ENCODE data around the gene SGMS1. TPM values are rescaled to one million over a fixed set of nuclear protein-coding genes. Genes with fewer than 3 reads are reported as not detected.

The SGMS1 gene
- total and polyA plus RNA-seq, 2 experiments from 2014 or later, result 15.0 to 34.7 TPM

GRCh38 chr10:50331486-50331885 lies 292.3 kb downstream of the SGMS1 start (continued):
- TF ChIP-seq ZNF462 (CRISPR knock-in tag; IDR thresholded peaks at IDR 0.05), result no peak

- Histone ChIP-seq H3K79me2 (replicated peaks; ENCODE audit: insufficient read depth) (no peaks in the 10 kb centered on the region; the same call in 1 of the 2 replicates), H3K27ac (ENCODE audit: low read depth) (no peak overlapping the region), H4K20me1 (replicated peaks; ENCODE audit: insufficient read depth) (no peaks in the 10 kb centered on the region), H3F3A (replicated peaks; ENCODE audit: low read depth) (no peaks in the 10 kb centered on the region), H3K36me3 (ENCODE audit: insufficient read depth) (no peaks in the 10 kb centered on the region), H3K4me2 (no peak overlapping the region), H3K9me2 (ENCODE audit: insufficient read depth) (no peaks in the 10 kb centered on the region), H3K27me3 (ENCODE audit: insufficient read depth) (no peaks in the 10 kb centered on the region), H3K4me1 (ENCODE audit: insufficient read depth) (peaks cover 21% of the 10 kb centered on the region), H3K4me3 (no peak overlapping the region), H2AFZ (no peak overlapping the region)
- H3K27me3 Mint-ChIP-seq (ENCODE audit: insufficient read depth, low read depth, poor library complexity), result no peaks in the 10 kb centered on the region
- H3K27ac Mint-ChIP-seq, result peak overlapping the region; percentile 66; the same call in 1 of the 2 replicates
- DNase-seq (ENCODE audit: low spot score) (no peak), ATAC-seq (no peak)
- no peak overlapping the region for H3K4me3 Mint-ChIP-seq
- H3K9me3 Mint-ChIP-seq, result no peaks in the 10 kb centered on the region
- H3K4me1 Mint-ChIP-seq, result peaks cover 31% of the 10 kb centered on the region
- H3K36me3 Mint-ChIP-seq (ENCODE audit: low read depth), result no peaks in the 10 kb centered on the region
- TF ChIP-seq STAT1 (IDR thresholded peaks at IDR 0.05; ENCODE audit: unreplicated experiment) (no peak), ZNF331 (CRISPR knock-in tag; IDR thresholded peaks at IDR 0.05; ENCODE audit: low read depth) (no peak), CREB1 (CRISPR knock-in tag; IDR thresholded peaks at IDR 0.05; ENCODE audit: low read depth) (no peak), ETS1 (IDR thresholded peaks at IDR 0.05) (no peak), EZH2 (IDR thresholded peaks at IDR 0.05; ENCODE audit: low read depth, unreplicated experiment) (no peak), ZNF114 (CRISPR knock-in tag; IDR thresholded peaks at IDR 0.05) (no peak)
- TF ChIP-seq, protein P1, sequence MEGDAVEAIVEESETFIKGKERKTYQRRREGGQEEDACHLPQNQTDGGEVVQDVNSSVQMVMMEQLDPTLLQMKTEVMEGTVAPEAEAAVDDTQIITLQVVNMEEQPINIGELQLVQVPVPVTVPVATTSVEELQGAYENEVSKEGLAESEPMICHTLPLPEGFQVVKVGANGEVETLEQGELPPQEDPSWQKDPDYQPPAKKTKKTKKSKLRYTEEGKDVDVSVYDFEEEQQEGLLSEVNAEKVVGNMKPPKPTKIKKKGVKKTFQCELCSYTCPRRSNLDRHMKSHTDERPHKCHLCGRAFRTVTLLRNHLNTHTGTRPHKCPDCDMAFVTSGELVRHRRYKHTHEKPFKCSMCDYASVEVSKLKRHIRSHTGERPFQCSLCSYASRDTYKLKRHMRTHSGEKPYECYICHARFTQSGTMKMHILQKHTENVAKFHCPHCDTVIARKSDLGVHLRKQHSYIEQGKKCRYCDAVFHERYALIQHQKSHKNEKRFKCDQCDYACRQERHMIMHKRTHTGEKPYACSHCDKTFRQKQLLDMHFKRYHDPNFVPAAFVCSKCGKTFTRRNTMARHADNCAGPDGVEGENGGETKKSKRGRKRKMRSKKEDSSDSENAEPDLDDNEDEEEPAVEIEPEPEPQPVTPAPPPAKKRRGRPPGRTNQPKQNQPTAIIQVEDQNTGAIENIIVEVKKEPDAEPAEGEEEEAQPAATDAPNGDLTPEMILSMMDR (conservative IDR thresholded peaks at IDR 0.05; ENCODE audit: low read depth in 2 of 2), result no peak
- TF ChIP-seq, protein P2, sequence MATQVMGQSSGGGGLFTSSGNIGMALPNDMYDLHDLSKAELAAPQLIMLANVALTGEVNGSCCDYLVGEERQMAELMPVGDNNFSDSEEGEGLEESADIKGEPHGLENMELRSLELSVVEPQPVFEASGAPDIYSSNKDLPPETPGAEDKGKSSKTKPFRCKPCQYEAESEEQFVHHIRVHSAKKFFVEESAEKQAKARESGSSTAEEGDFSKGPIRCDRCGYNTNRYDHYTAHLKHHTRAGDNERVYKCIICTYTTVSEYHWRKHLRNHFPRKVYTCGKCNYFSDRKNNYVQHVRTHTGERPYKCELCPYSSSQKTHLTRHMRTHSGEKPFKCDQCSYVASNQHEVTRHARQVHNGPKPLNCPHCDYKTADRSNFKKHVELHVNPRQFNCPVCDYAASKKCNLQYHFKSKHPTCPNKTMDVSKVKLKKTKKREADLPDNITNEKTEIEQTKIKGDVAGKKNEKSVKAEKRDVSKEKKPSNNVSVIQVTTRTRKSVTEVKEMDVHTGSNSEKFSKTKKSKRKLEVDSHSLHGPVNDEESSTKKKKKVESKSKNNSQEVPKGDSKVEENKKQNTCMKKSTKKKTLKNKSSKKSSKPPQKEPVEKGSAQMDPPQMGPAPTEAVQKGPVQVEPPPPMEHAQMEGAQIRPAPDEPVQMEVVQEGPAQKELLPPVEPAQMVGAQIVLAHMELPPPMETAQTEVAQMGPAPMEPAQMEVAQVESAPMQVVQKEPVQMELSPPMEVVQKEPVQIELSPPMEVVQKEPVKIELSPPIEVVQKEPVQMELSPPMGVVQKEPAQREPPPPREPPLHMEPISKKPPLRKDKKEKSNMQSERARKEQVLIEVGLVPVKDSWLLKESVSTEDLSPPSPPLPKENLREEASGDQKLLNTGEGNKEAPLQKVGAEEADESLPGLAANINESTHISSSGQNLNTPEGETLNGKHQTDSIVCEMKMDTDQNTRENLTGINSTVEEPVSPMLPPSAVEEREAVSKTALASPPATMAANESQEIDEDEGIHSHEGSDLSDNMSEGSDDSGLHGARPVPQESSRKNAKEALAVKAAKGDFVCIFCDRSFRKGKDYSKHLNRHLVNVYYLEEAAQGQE (IDR thresholded peaks at IDR 0.05; ENCODE audit: unreplicated experiment), result no peak
Measured at GRCh38 chr10:50326757-50327701, 296.7 kb downstream of the SGMS1 start.
